Ureter (tissue), 1 donor: ENCODE results near the gene ITGAD. TPM values are rescaled to one million over a fixed set of nuclear protein-coding genes. Genes with fewer than 3 reads are reported as not detected.

Source experiments
- DNase-seq: peaks from one replicate; pipeline ENCODE4 v3.0.0-alpha.2; 2020; ENCODE audit warnings: low spot score
- total RNA-seq: library from RNA; stranded (reverse); gene quantifications from one replicate; pipeline ENCODE4 v1.2.4, GENCODE V29; 2023
- donor health status: DM: yes; HTN: yes; CAD: no.

ITGAD gene
- total RNA-seq, 1 donor from 2014 or later = not detected

DNA sequence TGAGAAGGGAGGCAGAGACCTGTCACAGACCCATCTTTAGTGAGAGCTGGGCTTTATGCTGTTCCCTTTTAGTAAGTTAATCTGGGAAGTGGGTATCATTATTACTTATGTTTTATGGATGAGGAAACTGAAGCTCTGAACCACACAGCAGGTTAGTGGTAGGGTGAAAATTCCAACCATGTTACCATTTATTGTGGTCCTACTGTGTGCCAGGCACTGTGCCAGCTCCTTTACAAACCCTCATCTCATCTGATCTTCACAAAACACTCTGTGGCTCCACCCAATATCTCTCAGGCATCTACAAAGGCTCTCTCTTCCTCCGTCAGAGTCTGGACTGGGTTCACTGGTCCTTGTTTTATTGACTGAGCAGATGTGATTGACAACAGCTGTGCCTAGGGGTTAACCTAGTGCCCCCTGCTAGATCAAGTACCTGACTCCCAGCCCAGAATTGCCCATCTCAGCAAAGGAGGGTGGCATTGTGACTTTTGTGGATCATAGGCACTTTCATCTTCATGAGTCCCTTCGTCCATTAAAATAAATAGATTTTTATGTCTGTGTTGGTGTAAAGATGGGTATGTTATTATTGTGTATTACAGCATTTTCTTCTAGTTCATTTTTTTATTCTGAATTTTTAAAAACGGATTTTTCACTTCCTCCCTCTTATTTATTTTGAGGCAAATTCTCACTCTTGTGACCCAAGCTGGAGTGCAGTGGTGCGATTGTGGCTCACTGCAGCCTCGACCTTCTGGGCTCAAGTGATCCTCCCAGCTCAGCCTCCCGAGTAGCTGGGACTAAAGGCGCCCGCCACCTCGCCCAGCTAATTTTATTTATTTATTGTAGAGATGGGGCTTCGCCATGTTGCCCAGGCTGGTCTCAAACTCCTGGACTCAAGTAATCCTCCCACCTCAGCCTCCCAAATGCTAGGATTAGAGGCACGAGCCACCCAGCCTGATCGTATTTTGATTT is 81.9 kb downstream of the ITGAD start:
- no peak for DNase-seq

DNA sequence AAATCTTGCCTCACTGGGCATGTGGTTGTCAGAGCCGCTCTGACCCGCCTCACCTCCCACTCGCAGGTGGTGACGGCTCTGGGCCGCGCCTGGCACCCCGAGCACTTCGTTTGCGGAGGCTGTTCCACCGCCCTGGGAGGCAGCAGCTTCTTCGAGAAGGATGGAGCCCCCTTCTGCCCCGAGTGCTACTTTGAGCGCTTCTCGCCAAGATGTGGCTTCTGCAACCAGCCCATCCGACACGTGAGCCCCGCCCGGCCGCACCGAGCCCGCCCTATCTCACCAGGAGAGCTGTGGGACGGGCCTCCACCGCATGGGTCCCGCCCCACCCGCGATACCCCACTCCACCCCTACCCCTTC is 82.8 kb downstream of the ITGAD start:
- no peak for DNase-seq

Other genes with a start within 250 kb of the ITGAD start
- gene PRSS36, start 243.3 kb upstream of the ITGAD start, total RNA-seq = 1.1 TPM
- 390 TPM for gene FUS, start 213.2 kb upstream of the ITGAD start, total RNA-seq
- 39.6 TPM for gene PYCARD, start 190.6 kb upstream of the ITGAD start, total RNA-seq
- gene TRIM72, start 179.2 kb upstream of the ITGAD start, total RNA-seq = not detected
- gene PYDC1, start 176.2 kb upstream of the ITGAD start, total RNA-seq = not detected
- 4.4 TPM for gene ITGAM, start 133.4 kb upstream of the ITGAD start, total RNA-seq
- gene ITGAX, start 38.2 kb upstream of the ITGAD start, total RNA-seq = 9.6 TPM
- not detected for gene COX6A2, start 35.0 kb downstream of the ITGAD start, total RNA-seq
- gene ZNF843, start 49.5 kb downstream of the ITGAD start, total RNA-seq = 1.0 TPM
- gene ARMC5, start 66.2 kb downstream of the ITGAD start, total RNA-seq = 9.7 TPM
- gene TGFB1I1, start 78.8 kb downstream of the ITGAD start, total RNA-seq = 97.0 TPM
- not detected for gene SLC5A2, start 89.8 kb downstream of the ITGAD start, total RNA-seq
- 85.6 TPM for gene RUSF1, start 115.1 kb downstream of the ITGAD start, total RNA-seq
- gene AHSP, start 134.6 kb downstream of the ITGAD start, total RNA-seq = not detected